HG02981 (cell line): ENCODE measurements around the gene KLHDC3.

Experiments used
- ATAC-seq: cut with Tn5 transposase; IDR thresholded peaks from one replicate; pipeline ENCODE4 v1.9.1; 2021; ENCODE audit warnings: mild to moderate bottlenecking, moderate library complexity; ENCODE audit not compliant: unreplicated experiment

Gene KLHDC3

GRCh38 chr6:43013843-43014433, at the start of gene KLHDC3, which contains the start of gene MEA1:
TSS of gene KLHDC3 (plus strand) at chr6:43014249. CDS start at chr6:43017193, 2,944 bp downstream.
TSS of gene MEA1 (minus strand) at chr6:43013946. CDS start at chr6:43013813, 133 bp downstream.
- peak; percentile 93 for ATAC-seq

- ATAC-seq, result no peak
Measured at GRCh38 chr6:42966571-42966970, 47.5 kb upstream of the KLHDC3 start.

GRCh38 chr6:42967228-42967627, 46.8 kb upstream of the KLHDC3 start:
- no peak for ATAC-seq

DNA sequence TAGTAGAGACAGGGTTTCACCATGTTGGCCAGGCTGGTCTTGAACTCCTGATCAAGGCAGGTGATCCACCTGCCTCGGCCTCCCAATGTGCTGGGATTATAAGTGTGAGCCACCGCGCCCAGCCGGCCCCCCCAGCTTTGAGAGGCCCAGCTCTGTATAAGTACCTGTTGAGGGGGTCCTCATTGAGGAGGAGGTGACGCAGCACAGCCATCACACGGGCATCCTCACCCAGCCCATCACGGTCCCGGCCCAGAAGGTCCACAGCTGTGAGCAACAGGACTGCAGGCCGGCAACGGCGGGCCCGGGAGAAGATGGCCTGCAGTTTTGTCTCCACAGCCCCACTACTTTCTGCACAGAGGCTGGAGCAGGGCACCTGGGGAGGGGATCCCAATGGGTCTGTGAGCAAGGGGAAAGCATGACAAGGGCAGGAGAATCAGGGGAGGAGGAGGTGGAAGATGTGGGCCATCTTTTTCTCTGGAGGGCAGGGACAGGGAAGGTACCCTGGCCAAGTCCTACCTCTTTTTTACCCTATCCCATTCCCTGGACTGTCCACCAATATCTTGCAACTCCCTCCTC, 45.8 kb upstream of the KLHDC3 start:
- no peak for ATAC-seq

GRCh38 chr6:42968783-42969182, 45.3 kb upstream of the KLHDC3 start:
- ATAC-seq, result no peak

DNA sequence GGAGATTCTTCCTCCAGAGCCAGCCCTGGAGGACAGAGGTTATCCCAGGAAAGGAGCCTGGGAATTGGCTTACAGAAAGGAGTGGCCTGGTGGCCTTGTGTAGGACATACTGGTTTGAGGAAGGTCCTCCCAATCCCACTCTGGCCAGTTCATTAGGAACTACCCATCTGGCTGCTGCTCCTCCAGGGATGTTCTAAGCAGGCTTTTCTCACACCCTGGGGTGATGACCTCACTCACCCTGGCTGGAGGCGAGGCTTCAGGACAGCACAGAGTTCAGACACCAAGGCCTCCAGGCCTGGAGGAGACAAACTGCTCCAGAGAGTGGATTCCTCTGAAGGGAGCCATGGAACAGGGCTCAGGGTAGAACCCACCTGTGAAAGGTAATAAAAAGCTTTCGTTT, 44.6 kb upstream of the KLHDC3 start:
- no peak for ATAC-seq

- no peak for ATAC-seq
Measured at GRCh38 chr6:42969934-42970333, 44.1 kb upstream of the KLHDC3 start.

GRCh38 chr6:42970871-42971612, 43.0 kb upstream of the KLHDC3 start:
- ATAC-seq, result no peak

DNA sequence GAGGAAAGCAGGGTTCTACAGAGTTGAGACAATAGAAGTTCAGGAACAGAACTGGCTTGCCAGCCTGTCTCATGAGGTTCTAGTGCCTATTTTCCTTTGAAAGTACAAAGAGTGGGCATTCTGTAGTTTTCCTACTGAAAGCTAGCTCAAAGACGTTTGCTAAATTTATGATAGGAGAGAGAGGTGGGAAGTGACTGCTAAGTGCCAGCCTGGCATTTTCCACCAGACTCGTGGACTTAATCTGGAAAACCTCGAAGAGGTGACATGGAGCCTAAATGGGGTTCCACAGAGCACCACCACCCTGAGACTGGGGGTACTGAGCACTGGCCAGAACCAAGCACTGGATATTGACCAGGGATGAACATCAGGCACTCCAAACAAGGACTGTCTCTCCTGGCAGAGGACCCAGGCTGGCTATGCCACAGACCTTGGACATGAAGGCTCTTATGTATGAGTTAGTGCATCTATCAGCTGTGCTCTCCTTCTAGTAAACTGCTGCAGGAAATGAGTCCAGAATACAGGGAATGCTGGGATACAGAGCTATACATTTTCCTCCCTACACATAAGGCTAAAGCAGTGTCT, 42.2 kb upstream of the KLHDC3 start:
- ATAC-seq, result no peak

DNA sequence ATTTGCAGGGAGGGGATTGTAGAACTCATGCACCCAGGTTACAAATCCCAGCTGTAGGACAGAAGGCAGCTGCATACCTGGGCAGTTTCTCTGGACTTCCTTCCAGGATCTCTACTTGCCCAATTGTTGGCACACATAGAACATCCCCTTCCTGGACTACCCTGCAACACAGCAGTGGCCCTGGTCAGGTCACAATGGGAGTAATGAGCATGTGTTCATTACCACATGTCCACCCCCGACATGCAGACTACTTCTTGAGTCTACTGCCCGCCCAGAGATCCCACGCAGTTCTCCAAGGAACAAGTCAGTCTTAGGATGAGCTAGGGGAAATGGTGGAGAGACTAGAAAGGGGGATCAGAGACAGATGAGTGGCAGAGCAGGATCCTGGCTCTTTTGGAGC, 40.1 kb upstream of the KLHDC3 start:
- no peak for ATAC-seq

GRCh38 chr6:42974919-42975505, 39.0 kb upstream of the KLHDC3 start:
- ATAC-seq, result no peak

DNA sequence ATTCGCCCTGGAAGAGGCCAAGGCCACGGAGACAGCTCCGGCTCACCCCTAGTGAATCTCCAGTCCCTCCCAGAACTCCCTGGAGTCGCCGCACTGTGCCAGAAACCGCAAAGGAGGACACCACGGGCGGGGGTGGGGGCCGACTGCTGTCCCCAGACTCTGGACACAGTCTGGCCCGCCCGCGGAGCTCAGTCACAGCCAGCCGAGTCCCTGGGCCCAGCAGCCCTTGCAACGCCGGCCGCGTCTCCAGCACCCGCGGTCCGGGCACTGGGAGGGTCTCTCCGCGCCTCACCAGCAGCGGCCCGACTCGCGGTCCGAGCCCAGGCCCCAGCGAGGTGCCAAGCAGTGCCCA, 35.6 kb upstream of the KLHDC3 start:
- ATAC-seq, result peak; percentile 25

DNA sequence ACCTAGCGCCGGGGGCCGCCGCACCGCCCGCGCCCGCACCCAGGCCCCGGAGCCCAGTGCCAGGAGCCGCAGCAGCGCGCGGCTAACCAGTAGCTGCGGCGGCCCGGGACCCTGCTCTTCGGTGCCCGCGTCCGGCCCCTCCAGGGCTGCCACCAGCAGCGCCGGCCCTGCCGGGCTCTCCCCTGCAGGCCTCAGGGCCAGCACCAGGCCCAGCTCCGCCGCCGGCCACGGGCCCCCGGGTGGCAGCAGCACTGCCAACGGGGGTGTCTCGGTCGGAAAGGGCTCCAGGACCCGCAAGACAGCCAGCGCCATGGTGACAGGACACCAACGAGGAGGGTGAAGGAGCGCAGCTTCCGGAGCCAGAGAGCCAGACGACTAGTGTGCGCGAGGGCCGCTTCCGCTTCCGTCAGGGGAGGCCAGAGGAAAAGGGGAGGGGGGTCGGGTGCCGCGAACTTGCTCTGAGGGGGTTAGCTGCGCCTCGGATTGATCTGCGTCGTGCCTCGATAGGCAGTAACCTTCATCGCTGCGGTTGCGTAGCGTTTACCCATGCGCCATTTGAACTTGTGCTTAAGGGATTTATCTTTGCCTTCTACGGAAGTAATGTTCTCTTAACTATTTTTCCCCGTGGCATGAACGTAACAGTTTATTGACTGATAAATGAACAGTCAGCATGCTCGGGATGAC, 35.1 kb upstream of the KLHDC3 start, which contains the start of gene PEX6:
Gene PEX6, minus strand, starts transcription at position 343 of the 684 bp plus-strand sequence. Its CDS starts 31 bp downstream, at position 312.
- peak; percentile 92 for ATAC-seq

- ATAC-seq, result no peak
Measured at GRCh38 chr6:42979523-42980177, 34.4 kb upstream of the KLHDC3 start.

DNA sequence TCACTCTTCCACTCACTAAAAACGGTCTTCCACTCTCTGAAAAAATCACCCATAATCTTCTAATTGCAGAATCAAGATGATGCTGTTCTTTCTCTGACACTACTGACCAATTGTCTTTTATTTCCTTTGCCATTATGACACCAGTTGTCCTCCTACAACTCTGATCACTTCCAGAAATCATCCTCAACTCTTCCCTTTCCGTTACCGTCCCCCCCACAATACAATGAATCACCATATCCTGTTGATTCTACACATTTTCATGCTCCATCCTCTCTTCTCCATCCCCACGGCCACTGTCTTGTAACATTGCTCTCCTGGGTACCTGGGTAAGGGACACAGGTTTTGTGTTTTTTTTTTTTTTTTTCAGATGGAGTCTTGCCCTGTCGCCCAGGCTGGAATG, 32.2 kb upstream of the KLHDC3 start:
- no peak for ATAC-seq

- ATAC-seq, result peak; percentile 93
Measured at GRCh38 chr6:42984001-42984923, 29.8 kb upstream of the KLHDC3 start, which contains the start of gene PPP2R5D. TSS of gene PPP2R5D (plus strand) at chr6:42984570. CDS start at chr6:42984678, 108 bp downstream.

- no peak for ATAC-seq
Measured at GRCh38 chr6:42984924-42985475, 29.0 kb upstream of the KLHDC3 start.

GRCh38 chr6:42987533-42988451, 26.3 kb upstream of the KLHDC3 start:
- no peak for ATAC-seq
